ENCODE data around the gene UCP3.

UCP3 gene, protein sequence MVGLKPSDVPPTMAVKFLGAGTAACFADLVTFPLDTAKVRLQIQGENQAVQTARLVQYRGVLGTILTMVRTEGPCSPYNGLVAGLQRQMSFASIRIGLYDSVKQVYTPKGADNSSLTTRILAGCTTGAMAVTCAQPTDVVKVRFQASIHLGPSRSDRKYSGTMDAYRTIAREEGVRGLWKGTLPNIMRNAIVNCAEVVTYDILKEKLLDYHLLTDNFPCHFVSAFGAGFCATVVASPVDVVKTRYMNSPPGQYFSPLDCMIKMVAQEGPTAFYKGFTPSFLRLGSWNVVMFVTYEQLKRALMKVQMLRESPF

DNA sequence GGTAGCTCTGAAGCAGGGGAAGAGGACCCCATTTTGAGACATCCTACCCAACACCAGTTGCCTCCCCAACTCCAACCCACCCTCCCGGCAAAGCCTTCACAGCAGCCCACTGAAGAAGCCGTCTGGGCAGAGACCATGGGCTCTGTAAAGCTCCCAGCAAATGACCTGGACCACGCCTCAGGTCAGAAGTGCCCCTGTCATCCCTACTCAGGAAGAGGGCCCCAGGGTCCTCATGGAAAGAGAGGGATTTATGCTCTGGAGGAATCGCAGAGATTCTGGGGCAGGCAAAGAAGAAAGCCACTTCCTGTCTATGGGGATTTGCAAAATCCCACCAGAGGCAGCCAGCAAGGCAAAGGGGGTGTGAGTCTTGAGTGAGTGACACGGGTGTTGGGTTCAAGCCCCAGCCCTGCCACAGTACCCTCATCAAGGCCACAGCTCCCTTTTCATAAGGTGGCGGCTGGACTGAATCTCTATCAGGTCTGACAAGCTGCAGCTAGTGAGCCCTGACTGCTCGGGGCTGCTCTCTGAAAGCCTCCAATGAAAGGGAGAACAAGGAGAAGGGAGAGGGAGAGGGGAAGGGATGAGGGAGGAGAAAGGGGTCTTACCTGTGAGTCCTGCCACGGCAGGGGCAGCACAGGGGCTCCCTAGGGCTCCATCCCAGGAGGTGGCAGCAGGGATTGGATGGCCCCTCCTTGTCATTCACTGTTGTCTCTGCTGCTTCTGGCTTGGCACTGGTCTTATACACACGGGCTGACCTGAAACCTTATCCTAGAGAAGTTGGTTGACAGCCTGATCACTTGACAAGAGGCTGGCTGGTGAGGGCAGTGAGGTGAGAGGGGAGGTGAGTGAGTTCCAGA lies at the start of gene UCP3:
Gene UCP3, minus strand, starts transcription at position 713 of the 857 bp plus-strand sequence. CDS start 2,043 bp downstream, outside the sequence.
- DNase-seq, result no peak

DNA sequence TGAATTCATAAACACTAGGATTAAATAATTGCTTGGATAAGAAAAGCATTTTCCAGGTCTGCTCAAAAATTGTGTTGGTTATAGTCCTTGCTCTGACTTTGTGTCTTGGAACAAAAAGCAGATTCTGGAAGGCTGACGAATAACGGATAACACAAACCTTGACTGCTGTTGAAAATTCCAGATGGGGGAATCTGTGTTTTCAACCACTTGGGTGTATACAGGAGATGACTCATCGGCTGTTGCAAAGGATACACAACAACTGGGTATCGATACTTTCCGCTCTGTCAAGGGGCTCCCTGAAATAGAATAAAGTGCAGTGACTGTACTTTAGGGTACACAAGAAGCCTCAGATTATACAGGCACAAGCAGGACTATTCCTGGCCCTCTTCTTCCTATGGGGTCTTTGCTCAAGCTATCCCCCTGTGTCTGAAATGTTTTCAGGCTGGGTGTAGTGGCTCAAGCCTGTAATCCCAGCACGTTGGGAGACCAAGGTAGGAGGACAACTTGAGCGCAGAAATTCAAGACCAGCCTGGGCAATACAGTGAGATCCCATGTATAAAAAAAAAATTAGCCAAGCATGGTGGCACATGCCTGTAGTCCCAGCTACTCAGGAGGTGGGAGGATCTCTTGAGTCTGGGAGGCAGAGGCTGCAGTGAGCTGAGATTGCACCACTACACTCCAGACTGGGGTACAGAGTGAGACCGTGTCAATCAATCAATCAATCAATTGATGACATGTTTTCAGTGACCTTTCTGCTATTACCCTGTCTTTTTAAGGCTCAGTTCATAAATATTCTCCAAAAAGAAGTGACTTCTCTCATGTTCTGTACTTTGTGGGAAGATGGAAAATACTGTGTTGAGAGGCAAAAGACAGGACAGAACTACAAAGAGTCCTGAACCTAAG lies 48.6 kb upstream of the UCP3 start:
- DNase-seq, result no peak

DNA sequence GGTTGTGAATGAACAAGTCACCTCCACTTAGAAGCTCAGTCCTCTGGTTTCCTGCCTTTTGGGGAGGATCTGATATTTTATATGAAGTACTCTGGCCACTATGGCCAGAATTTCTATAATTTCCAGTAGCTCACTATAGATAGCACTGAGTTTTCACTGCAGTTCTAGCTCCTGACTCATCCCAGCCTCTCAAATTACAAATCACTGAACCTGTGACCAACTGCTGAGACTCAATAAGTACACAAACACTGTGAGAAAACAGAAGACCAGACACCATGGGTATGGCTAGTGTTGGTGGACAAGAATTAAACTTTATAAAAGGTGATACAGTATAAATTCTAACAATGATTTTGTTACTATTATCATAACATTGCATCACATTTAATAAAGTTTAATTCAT lies 47.1 kb upstream of the UCP3 start:
- no peak for DNase-seq

DNA sequence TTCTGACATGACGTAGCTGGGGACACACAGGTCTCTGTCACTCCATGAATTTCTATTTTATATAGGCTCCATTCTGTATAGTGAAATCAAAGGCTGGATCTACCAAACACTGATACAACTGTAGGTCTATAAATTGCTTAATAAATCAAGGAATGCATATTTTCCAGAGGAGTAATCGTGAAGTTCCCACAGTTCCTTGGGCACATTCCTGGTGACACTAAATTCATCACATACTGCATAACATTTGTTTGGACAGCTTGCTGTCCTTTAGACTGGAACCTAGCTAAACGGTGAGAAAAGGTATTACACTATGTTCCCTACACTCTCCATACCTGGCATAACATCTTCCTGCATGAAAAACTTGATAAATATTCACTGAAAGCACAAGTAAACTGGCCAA lies 41.6 kb upstream of the UCP3 start:
- no peak for DNase-seq

DNA sequence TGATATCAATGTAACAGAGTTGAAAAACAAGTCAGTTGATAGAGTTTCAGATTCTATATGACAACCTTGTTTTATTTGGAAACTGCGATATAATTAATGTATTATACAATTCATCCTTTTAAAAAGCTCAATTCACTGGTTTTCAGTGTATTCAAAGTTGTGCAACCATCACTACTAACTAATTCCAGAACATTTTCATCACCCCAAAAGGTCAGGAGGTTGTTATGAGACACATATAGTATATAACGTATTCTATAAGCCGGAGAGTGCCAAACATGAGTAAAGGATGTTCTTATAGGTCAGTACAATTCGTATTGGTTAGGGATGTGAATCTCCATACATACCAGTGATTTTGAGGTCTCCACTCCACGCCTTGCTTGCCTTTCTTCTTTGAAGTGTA lies 40.1 kb upstream of the UCP3 start:
- no peak for DNase-seq

DNA sequence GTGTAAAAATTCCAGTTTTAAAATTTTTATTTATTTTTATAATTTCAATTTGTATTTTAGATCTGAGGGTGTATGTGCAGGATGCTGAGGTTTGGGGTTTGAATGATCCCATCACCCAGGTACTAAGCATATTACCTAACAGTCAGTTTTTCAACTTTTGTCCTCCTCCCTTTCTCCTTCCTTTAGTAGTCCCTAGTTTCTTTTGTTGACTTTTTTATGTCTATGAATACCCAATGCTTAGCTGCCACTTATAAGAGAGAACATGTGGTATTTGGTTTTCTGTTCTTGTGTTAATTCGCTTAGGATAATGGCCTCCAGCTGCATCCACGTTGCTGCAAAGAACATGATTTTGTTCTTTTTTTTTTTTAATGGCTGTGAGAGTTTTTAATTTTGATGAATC lies 35.7 kb upstream of the UCP3 start:
- DNase-seq, result no peak

DNA sequence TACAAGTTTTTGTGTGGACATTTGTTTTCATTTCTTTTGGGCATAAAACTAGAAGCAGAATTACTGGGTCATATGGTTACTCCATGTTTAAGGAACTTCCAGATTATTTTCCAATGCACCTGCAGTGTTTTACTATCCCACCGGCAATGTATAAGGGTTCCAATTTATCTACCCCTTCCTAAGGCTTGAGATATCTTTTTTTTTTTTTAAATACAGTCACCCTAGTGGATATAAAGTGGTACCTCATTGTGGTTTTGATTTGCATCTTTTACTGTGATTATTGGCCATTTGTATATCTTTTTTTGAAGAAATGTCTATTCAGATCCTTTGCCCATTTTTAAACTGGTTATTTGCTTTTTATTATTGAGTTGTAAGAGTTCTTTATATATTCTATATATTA lies 34.6 kb upstream of the UCP3 start:
- no peak for DNase-seq

DNA sequence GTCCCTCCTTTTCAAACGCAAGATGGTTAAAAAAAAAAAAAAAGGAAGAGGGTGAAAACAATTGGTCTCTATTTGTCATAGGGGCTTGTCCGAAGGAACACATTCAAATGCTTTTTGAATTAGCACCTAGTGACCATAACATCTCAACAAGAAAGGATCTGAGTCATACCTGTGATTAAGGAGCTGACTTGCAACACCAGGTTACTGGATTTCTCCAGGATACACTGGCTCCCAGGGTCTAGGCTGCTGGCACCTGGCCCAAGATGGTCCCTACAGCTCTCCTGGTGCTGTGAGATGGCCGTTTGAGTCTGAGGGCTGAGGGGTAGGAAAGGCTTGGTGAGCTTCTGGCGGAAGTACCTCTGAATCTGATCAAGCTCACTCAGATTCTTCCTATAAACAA lies 28.4 kb upstream of the UCP3 start:
- DNase-seq, result no peak

DNA sequence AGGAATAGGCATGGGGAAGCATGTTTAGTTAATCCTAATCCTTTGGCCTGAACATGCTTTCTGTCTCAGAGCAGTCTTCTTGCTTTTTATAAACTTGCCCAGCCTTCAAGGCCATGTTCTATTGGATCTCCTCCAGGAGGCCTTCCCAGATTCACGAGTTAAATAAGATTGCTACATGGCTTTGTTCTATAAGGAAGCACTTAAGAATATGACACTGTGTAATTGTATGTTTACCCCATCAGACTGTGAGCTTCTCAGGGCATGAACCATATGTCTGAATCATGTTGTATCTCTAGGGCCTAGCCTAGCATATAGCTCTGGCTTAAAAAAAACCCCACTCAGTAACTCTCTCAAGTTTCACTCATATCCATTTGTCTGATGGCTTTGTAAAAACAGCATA lies 26.4 kb upstream of the UCP3 start:
- DNase-seq, result no peak

DNA sequence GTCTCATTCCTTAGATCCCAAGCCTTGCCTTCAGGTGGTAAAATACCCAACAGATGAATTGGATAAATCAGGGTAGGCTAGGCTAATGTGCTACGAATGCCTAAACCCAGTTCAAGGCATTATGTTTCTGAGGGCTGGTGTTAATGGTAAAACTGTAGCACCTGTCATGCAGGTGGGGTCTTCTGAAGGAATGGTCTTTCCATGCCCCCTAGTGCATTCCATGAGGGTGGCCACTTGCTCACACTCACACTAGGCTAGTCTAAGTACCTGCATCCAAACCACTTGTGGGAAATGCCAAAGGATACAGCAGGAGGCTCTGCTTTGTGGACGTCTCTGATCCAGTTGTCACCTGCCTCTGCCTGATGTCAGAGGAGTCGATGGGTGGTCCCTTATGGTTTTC lies 24.2 kb upstream of the UCP3 start:
- DNase-seq, result peak; percentile 36

DNA sequence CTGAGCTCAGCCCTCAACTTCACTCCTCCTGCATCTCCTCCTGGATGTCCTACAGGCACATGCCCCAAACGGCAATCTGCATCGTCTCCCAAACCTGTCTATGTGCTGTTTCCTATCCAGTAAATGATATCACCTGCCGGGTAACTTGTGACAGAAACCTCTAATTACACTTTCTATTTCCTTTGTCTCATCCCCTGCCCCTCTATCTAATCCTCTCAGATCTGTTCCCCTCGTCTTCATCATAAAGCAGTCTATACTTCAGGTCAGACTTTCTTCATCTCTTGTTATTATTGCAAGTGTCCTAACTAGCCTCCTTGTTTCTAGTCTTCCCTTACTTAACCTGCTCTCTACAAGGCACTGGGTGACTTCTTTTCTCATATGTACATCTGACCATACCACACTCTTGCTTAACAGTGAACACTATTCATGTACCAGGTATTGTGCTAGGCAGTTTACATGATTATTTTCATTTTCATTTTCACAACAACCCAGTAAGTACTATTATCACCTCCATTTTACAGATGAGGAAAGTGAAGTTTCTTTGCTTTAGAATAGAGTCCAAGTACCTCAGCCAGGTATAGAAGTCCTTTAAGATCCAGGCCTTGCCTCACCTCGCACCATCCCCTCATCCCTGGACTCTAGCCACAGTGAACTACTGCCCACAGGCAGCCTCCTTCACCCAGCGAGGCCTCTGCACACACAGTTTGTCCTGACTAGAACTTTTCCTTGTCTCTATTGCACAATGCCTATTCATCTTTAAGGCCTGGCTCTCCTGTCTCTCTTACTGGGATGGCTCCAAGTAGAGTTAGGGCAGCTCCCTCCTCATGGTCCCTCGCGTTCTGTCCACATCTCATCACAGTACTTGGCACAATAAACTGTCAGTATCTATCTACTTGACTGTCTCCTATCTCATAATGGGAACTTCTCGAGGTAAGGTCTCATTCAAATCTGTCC lies 22.1 kb upstream of the UCP3 start:
- peak; percentile 38 for DNase-seq

DNA sequence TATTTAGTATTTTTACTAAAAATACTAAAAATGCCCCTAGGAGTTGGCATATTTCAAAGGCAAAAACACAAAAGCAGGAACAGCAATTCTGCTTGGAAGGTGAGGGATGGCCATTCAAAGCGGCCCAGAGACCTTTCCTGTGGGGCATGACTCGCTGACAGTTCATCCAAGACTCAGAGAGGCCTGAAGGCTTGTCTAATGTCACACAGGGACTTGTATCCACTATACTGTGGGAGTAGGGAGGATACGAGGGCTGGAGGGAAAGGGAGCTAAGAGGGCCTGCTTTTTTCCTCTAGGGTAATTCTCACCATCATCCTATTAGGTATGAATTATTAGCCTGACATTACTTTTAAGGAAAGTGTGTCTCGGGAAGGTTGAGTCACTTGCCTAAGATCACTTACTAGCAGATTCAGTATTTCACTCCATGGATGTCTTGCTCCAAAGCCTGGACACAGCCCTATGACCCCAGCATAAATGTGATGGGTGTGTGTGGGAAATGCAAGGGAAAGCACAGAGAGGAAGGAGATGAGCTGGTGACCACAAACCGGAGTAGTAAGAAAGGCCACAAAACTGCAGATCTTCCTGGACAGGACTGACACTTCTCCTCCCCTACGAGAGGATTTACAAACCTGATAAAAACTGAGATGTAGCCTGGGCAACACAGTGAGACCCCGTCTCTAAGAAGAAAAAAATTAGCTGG lies 16.7 kb upstream of the UCP3 start:
- DNase-seq, result no peak

DNA sequence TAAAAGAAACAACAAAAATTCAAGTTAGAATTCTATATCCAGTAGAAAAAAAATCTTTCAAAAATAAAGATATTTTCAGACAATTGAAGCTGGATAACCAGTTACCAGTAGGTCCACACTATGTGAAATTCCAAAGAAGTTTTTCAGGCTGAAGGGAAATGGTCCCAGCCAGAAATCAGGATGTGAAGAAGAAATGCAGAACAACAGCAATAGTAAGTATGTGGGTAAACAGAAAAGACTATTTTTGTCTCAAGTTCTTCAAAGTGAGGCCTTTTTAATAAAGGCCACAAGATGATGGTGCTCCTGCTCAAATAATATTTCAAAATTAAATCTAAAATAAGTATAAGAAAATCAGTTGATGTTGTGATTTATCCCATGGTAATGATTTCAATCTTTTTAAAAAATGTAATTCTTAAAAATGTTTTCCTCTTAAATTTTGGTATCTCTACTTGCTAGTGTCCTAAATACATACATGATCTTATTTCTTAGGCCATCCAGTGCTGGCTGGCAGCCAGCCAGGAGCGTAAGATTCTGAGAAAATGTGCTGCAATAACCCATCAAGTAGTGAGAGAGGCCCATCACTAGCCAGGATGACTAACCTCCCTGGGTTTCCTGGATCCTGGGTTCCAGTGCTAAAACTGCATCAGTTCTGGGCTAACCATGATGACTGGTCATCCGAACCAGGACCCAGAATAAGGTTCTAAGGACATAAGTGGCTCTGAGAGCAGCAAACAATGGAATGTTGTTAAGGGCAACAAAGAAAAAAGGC lies 15.6 kb upstream of the UCP3 start:
- peak; percentile 40 for DNase-seq

DNA sequence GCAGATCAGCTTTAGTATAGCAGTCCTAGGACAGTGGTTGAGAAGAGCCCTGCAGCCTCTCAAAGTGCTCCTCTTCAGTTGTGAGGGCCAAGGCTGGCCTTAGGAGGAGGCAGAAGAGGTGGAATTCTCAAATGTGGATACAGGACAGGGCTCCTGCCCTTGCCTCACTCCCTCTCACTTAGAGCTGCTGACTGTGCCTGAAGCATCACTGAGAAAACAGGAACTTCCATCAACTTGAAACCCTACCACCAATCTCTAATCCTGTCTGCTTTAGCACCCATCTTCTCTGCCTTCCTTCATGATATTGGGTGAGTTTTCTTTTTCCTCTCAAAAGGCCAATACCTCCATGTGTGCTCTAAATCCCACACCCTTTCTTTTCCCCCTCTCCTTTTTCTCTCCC lies 14.4 kb upstream of the UCP3 start:
- DNase-seq, result no peak

DNA sequence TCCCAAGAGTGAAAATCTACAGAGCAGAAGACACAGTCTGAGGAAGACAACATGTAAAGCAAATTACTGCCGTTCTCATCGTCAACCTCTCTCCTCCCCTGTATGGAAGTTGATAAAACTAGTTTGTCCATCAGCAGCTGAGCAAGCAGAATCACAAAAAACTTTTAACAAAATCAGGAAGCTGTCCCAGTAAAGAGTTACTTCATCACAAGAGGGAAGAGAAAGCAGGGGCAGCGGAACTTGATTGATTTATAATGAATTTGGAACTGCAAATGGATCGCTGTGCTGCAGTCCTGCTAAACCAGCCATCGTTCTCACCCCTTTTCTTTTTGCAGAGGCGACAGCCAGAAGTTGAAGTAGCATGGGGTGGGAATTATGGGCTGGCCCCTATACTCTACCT lies 13.7 kb upstream of the UCP3 start:
- DNase-seq, result no peak

DNA sequence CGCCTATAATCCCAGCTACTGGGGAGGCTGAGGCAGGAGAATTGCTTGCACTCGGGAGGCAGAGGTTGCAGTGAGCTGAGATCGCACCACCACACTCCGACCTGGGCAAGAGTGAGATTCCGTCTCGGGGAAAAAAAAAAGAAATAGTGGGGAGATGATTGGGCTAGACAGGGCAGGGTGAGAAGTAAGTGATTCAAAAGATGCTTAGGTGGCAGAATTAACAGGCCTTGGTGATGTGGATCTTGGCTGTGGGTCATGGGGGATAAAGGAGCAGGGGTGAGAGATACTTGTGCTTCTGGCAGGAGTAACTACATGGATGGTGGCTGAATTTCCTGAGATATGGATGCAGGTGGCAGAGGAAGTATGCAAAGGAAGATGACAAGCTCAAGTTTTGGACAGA lies 13.1 kb upstream of the UCP3 start:
- no peak for DNase-seq

DNA sequence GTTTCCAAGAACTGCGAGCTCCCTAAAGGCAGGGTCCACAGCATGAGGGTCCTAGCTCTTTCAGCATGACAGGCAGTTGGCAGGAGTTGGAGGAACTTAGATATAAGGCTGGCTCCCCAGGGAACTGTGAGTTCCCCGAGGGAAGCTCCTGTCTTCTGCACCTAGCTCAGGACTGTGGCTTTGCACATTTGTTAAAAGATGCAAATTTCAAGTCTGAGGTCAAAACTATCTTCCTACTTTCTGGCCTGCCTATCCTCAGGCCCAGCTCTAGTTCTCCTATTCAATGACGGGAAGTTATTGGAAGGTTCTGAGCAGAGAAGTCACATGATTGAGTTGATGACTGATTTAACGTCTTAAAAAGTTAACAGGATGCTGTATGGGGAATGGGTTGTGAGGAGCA lies 11.7 kb upstream of the UCP3 start:
- DNase-seq, result no peak

DNA sequence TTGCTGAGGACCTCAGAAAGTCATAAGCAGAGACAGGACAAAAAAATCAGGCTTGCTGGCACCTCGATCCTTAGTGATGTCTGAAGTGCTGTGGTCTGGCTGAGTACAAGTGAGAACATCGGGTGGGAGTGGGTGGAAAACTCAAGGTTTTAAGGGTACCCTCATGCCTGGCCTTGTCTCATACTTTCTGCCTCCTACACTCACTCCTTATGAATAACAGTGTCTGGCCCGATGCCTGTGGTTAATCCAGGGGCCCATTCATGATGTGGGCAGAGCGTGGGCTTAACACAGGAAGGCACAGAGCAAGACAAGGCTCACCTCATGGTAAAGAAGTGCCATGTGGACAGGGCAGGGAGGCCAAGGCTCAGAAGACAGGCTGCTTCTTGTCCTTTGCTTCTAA lies 11.0 kb upstream of the UCP3 start:
- DNase-seq, result peak; percentile 33

DNA sequence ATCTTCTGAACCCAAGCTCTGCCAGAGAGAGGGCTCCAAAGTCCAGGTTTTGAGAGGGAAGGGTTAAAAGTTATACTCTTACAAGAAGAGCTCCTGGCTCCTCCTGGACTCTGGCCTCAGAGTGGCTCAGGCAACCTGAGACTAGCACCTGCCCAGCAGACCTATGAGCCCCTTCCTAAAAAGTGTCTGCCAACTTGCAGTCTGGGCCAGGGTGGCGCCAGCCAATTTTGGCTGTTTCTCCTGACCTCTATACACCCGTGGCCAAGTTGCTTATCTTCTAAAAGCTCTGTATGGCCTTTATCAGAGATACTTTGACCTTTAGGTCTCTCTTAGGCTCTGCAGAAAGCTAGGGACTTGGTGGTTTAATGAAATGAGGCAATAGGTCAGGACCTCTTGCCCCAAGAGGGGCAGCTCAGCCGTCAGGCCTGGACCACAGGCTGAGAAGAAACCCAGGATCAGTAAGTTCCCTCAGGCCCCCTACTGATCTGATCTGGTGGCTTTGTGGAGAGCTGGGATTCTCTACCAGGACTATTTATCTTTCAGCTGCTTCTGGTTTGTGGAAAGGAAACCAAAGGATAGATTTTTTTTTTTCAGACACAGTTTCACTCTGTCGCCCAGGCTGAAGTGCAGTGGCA lies 10.3 kb upstream of the UCP3 start:
- DNase-seq, result no peak

DNA sequence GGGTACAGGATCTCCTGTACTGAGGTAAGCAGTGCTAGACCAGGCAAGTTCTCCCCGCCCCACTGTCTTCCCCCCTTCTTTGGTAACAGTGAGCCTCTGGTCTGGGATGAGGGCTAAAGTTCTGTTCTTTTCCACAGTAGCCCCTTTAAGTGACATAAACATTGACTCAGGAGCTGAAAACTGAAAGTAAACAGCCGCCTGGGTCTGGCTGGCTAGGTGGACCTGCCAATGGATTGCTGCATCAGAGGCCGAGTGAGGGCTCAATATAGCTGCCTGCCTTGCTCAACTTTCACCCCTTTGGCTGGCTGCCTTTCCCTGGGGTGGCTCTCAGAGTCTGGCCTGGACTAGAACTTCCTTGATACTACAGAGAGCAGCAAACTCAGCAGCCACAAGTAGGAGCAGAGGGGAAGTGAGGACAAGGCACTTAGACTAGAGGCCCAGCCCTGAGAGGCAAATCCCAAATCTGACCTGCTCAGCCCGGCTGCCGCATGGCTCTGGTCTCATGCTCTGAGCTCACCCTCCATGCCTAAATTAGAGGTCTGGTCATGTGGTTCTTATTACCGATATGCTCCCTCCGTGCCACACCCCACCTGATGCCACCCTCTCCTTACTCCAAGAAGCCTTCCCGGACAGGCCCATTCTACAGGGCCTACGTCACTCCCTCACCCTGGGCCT lies 9.6 kb upstream of the UCP3 start:
- DNase-seq, result no peak
